ENCODE data around the gene VARS1. TPM values are rescaled to one million over a fixed set of nuclear protein-coding genes. Genes with fewer than 3 reads are reported as not detected.

The VARS1 gene
- total and polyA plus RNA-seq, 2 of the 8 experiments (the other 6 are each of a cell fraction or from before 2014, with no cell fraction given): 53.5 to 162 TPM

DNA sequence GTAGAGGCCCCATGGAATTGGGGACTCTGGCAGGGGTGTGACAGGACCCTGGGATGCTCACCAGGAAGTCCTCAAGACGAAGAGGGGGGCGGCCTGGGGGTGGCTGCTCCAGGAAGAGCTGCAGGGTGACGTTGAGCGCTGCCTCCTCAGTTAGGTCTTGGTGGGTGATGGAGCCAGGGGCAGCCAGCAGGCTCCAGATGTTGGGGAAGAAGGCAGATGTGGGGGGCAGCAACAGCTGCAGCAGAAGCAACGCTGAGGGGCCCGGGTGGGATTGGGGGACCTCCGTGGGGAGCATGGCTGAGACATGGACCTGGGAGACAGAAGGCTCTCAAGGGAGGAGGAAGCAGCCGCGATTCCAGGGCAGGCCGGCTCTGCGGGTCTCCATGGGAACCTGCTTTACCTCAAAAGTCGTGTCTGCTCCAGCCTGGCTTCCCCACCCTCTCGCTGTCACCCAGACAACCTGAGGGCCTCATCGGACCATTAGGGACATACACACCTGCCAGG, 19.0 kb downstream of the VARS1 start:
- Histone ChIP-seq H3K23ac (ENCODE audit: insufficient read length) (no peak overlapping the region), H3K79me1 (ENCODE audit: low read depth, low read length) (no peaks in the 10 kb centered on the region), H3K27ac (ENCODE audit: low read depth, low read length) (no peak overlapping the region), H2BK5ac (ENCODE audit: low read depth, low read length) (no peak overlapping the region), H3K56ac (replicated peaks; ENCODE audit: insufficient read length, low read depth, low read length) (no peak overlapping the region), H3K4ac (replicated peaks; ENCODE audit: insufficient read length, low read depth, low read length) (no peak overlapping the region), H3K4me3 (ENCODE audit: extremely low read depth in 1 of 4, insufficient read depth in 2 of 4, low read depth in 3 of 4, low read length in 4 of 4) (no peak overlapping the region), H2BK120ac (replicated peaks; ENCODE audit: low read depth, low read length) (no peak overlapping the region), H4K20me1 (replicated peaks in 1 of 2; ENCODE audit: control insufficient read depth in 1 of 2, insufficient read depth in 2 of 2, low read length in 2 of 2) (no peaks in the 10 kb centered on the region), H3K14ac (ENCODE audit: insufficient read length) (no peak overlapping the region), H2BK20ac (ENCODE audit: low read length) (no peak overlapping the region), H4K8ac (ENCODE audit: extremely low read depth, insufficient read depth, low read length) (peak overlapping the region; percentile 40; the same call in 1 of the 2 replicates), H3K9ac (replicated peaks in 1 of 4; ENCODE audit: extremely low read depth in 1 of 4, low read depth in 3 of 4, low read length in 3 of 4) (no peak overlapping the region), H3K4me2 (ENCODE audit: insufficient read depth in 1 of 2, low read depth in 2 of 2, low read length in 2 of 2) (peak overlapping the region in 1 of 2 experiments; percentile 51; a peak in 1 of 4 replicates), H4K91ac (replicated peaks; ENCODE audit: insufficient read length, low read length) (no peak overlapping the region), H3K36me3 (ENCODE audit: control insufficient read depth in 2 of 4, insufficient read depth in 4 of 4, low read length in 3 of 4) (peaks cover 6 to 33% (median 26%) of the 10 kb centered on the region in 4 experiments; a peak in 7 of 8 replicates), H2AK5ac (ENCODE audit: low read depth, low read length) (no peak overlapping the region), H3K18ac (ENCODE audit: extremely low read depth, low read length) (no peak overlapping the region), H3K27me3 (replicated peaks in 1 of 4; ENCODE audit: control insufficient read depth in 3 of 4, extremely low read depth in 1 of 4, insufficient read depth in 3 of 4, low read length in 3 of 4) (no peaks in the 10 kb centered on the region), H2BK15ac (ENCODE audit: low read length) (no peak overlapping the region), H2AFZ (ENCODE audit: low read length) (no peak overlapping the region), H2BK12ac (ENCODE audit: low read depth, low read length) (no peak overlapping the region), H3K4me1 (replicated peaks in 1 of 4; ENCODE audit: control insufficient read depth in 3 of 4, insufficient read depth in 4 of 4, low read length in 3 of 4) (peaks cover 0 to 7% (median 3%) of the 10 kb centered on the region in 4 experiments; a peak in 4 of 7 replicates), H3K79me2 (ENCODE audit: control insufficient read depth in 1 of 2, insufficient read depth in 2 of 2, low read length in 2 of 2) (no peaks in the 10 kb centered on the region), H3K9me3 (ENCODE audit: insufficient read depth in 2 of 2, low read depth in 1 of 2, low read length in 1 of 2) (no peaks in the 10 kb centered on the region), H3K23me2 (ENCODE audit: low read depth, low read length) (0 out of 2 replicates have a peak, but pooled peaks cover 1% of the 10 kb centered on the region), H4K5ac (ENCODE audit: insufficient read length, low read depth, low read length) (no peak overlapping the region)
- TF ChIP-seq POLR2A (IDR thresholded peaks at IDR 0.05; ENCODE audit: control extremely low read depth in 1 of 2, low read depth in 2 of 2, low read length in 2 of 2) (peak in 1 of 2 experiments; percentile 47; a peak in 1 of 3 replicates), GTF2F1 (IDR thresholded peaks at IDR 0.05; ENCODE audit: borderline replicate concordance, low read depth, low read length) (no peak)
- CTCF ChIA-PET (ENCODE audit: partially characterized antibody): interaction anchor here (1.2 to 14.4 kb wide), 4 partner anchors 8 to 39 kb away, joined by 3 to 228 read pairs (median 4); partner anchors contain the start of gene VARS1
- no peak for DNase-seq (ENCODE audit: low read depth in 1 of 2, low spot score in 2 of 2)
- WGBS, 2 experiments (ENCODE audit: extremely low coverage in 1 of 2, insufficient coverage in 1 of 2, insufficient read length in 1 of 2, insufficient replicate concordance in 2 of 2, low coverage in 1 of 2, low lambda C conversion rate in 2 of 2, missing lambda C conversion rate in 1 of 2): 86% methylated on average over 9 of the region's 14 CpGs; no CpG with 5 or more reads in 1 of the 2 experiments
- POLR2A ChIA-PET (ENCODE audit: partially characterized antibody): interaction anchor here (0.7 to 10.7 kb wide), 9 partner anchors 11 to 136 kb away, joined by 3 to 85 read pairs (median 10); partner anchors contain the start of genes DDAH2, HSPA1B, MSH5 and VARS1
- no peak for FAIRE-seq
